Activated naive CD4-positive, alpha-beta T cell treated with anti-CD3 and anti-CD28 coated beads, Interleukin-2, amount 10 ng/mL, durations not matched to agents 7 days and 5 days (primary cell): Measurements from ENCODE around the gene SPINK14.

Experiments
- CTCF ChIA-PET: fragments of 350-600 bp; sonication (Branson Sonifier 250); formaldehyde crosslinking; loops from one replicate; lab custom pipeline; 2021; ENCODE audit warnings: antibody characterized with exemption; lab: Charles Lee
- DNase-seq: peaks from one replicate; pipeline ENCODE4 v3.0.0-alpha.2; 2020
- H3K27ac Mint-ChIP-seq: one replicate; pipeline ENCODE4 v1.8.0; 2021; ENCODE audit warnings: mild to moderate bottlenecking, moderate library complexity, mixed read lengths
- H3K27me3 Mint-ChIP-seq: one replicate; pipeline ENCODE4 v1.8.0; 2021; ENCODE audit warnings: mild to moderate bottlenecking, mixed read lengths
- H3K36me3 Mint-ChIP-seq: one replicate; pipeline ENCODE4 v1.8.0; 2021; ENCODE audit warnings: mixed read lengths
- H3K4me1 Mint-ChIP-seq: one replicate; pipeline ENCODE4 v1.8.0; 2021; ENCODE audit warnings: mixed read lengths
- H3K4me3 Mint-ChIP-seq: one replicate; pipeline ENCODE4 v1.8.0; 2021; ENCODE audit warnings: mild to moderate bottlenecking, moderate library complexity, mixed read lengths
- H3K9me3 Mint-ChIP-seq: one replicate; pipeline ENCODE4 v1.8.0; 2021; ENCODE audit warnings: mixed read lengths

SPINK14 gene, protein sequence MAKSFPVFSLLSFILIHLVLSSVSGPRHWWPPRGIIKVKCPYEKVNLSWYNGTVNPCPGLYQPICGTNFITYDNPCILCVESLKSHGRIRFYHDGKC

DNA sequence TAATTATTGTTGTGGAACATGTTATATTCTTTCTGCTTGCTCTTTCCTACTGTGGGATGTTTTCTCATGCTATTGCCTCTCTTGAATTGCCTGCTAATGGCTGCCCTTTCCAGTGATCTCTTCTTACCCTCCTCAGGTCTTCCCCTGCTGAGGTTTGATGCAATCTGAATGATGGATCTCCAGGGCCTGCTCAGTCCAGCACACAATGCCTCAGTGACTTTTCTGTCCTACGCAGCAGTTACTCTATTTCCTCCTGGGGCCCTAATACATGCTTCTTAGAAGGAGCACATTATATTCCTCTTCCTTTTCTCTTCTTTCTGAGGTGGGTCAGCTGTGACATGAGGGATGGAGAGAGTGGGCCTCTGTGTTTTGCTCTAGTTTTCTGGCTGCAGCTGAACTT is at the start of gene SPINK14:
Gene SPINK14, plus strand, starts transcription at position 301 of the 400 bp plus-strand sequence. CDS start 1,187 bp downstream, outside the sequence.
- H3K27me3 Mint-ChIP-seq = peaks cover 3% of the 10 kb centered on the region
- H3K36me3 Mint-ChIP-seq = no peaks in the 10 kb centered on the region
- no peak for DNase-seq
- no peak within 1 kb of the TSS for H3K27ac Mint-ChIP-seq
- no peak within 1 kb of the TSS for H3K4me3 Mint-ChIP-seq
- H3K4me1 Mint-ChIP-seq = no peaks in the 10 kb centered on the region
- CTCF ChIA-PET = no interaction called here
- H3K9me3 Mint-ChIP-seq = no peaks in the 10 kb centered on the region

DNA sequence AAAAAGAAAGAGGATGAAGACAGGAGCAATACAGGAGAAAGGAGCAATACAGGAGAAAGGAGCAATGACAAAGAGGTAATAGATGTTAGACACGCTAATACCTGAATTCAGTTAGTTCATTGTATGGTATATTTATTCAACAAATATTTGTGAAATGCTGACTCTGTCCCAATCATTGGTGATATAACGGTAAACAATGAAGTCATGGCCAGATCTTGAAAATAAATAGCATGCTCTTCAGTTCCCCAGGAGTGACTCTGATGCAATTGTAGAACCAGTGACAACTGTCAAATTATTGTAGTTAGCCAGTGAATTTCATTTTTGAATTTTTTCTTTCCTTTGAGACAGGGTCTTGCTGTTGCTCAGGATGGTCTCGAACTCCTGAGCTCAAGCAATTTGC is 48.0 kb upstream of the SPINK14 start:
- CTCF ChIA-PET = interaction anchor here (1.1 kb wide), 1 partner anchor 266 kb away, joined by 4 read pairs; no protein-coding TSS in a partner anchor
- no peak for DNase-seq
- Mint-ChIP-seq H3K4me3 (no peak overlapping the region), H3K36me3 (no peaks in the 10 kb centered on the region), H3K27me3 (no peaks in the 10 kb centered on the region), H3K27ac (no peak overlapping the region), H3K9me3 (peaks cover 2% of the 10 kb centered on the region), H3K4me1 (no peaks in the 10 kb centered on the region)

DNA sequence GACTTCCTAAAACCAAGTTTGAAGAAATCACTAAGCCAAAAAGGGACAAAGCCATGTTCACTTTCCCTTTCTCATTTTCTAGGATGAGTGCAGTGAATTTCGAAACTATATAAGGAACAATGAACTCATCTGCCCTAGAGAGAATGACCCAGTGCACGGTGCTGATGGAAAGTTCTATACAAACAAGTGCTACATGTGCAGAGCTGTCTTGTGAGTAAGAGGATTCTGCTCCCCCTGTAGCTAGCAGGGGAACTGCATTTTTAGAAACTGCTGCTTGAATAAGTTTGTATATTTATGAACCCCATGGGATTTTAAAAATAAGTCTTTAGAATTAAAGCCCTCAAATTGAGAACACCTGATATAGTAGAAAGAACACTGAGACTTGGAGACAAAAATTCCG is 42.7 kb upstream of the SPINK14 start:
- Mint-ChIP-seq H3K27ac (no peak overlapping the region), H3K36me3 (no peaks in the 10 kb centered on the region)
- CTCF ChIA-PET = no interaction called here

DNA sequence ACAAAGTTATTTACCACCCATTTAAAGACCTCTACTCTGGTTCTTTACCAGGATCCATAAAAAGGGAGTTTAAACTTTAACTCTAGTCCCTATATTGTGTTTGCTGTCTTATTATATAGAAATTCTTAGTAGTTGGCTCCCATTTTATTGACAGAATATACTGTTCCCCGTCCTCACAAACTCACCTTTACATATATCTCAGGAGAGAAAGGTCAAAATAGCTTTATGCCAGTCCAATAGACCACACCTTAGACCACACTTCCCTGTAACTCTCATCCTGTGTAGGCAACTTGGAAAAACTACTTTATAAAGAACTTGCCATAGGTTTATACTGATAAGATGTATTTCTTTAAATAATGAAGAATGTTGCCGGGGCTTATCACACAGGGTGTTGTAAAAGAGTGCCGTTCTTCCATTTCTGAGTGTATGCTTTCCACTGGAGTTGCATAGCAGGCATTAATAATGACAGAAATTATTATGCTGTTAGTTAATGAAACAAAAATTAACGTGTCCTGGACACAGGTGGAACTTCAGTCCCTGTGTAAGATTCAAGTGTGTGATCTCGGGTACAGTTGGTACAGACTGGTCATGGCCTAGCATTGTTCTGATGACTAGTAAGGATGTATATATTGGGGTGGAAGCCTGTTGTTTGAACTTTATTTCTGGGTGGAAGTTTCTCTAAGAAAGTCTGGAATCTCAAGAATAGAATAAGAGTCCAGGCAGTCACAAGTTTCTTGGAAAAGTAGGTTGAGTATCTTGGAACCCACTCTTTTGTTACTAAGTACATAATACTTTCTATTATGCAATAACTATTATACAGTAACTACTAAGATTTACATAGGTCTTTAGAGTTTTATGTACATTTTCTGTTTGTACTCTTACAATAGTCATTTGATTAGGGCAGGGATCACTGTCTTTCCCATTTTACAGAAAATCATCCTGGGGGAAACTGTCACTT is 33.0 kb upstream of the SPINK14 start:
- H3K36me3 Mint-ChIP-seq = no peaks in the 10 kb centered on the region
- H3K4me3 Mint-ChIP-seq = no peak overlapping the region
- no peaks in the 10 kb centered on the region for H3K4me1 Mint-ChIP-seq
- no peak overlapping the region for H3K27ac Mint-ChIP-seq
- H3K9me3 Mint-ChIP-seq = no peaks in the 10 kb centered on the region
- DNase-seq = no peak
- CTCF ChIA-PET = no interaction called here
- H3K27me3 Mint-ChIP-seq = no peaks in the 10 kb centered on the region

More for the DNA sequence above, 42.7 kb upstream of the SPINK14 start:
- Mint-ChIP-seq H3K4me1 (no peaks in the 10 kb centered on the region), H3K9me3 (no peaks in the 10 kb centered on the region), H3K27me3 (no peaks in the 10 kb centered on the region), H3K4me3 (no peak overlapping the region)
- DNase-seq = no peak

DNA sequence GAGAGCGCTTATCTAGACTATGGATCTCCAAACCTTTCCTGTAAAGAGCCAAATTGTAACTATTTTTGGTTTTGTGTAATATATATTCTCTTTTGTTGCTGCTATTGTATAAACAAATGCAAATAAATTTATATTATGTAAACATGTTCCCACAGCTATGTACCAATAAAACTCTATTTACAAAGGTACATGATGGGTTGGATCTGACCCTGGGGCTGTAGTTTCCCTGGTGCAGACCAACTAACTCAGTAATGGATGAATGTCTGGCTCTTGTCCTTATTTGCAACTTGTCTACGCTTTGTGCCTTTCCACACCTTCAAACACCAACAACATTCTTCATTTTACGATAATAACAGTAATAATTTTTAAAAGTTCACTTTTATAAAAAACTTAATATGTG is 27.5 kb upstream of the SPINK14 start:
- Mint-ChIP-seq H3K9me3 (no peaks in the 10 kb centered on the region), H3K4me3 (no peak overlapping the region), H3K27me3 (no peaks in the 10 kb centered on the region), H3K4me1 (no peaks in the 10 kb centered on the region), H3K36me3 (no peaks in the 10 kb centered on the region), H3K27ac (no peak overlapping the region)
- CTCF ChIA-PET = no interaction called here
- no peak for DNase-seq

DNA sequence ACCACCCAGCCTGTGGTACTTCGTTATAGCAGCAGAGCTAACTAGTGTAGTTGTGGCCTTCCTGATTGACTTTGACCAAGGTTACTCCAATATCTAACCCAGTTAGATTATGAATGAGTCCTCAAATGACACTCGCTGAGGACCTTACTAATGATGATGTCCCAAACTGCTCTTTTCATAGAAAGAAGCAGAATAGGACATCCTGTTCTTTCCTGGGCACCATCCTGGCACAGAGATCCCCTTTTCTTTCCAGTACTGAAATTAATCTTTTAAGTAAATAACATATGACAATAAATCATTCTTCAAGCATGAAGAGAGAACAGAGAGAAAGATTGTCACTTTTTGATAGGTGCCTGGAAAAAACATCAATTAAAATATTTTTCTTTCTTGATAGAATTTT is 26.7 kb upstream of the SPINK14 start:
- H3K9me3 Mint-ChIP-seq = no peaks in the 10 kb centered on the region

DNA sequence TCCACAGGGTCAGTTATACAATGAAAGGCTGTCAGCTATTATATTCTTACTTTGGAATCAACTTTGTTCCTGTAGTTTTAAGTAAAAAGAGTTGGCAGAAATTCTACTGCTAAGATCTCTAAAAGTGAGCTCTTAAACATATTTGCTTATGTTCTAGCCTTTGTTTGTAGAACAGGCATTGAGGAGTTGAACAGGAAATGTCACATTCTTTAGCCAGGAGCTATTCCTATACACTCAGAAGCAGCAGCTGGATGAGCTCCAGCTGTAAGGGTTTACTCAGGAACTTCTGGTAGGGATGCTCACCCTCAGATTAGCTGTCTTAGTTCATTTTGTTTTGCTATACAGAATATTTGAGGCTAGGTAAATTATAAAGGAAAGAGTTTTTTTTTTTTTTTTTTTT is 22.4 kb upstream of the SPINK14 start:
- no peaks in the 10 kb centered on the region for H3K27me3 Mint-ChIP-seq
- no peaks in the 10 kb centered on the region for H3K4me1 Mint-ChIP-seq
- CTCF ChIA-PET = interaction anchor here (0.7 kb wide), 1 partner anchor 528 kb away, joined by 3 read pairs; no protein-coding TSS in a partner anchor
- no peaks in the 10 kb centered on the region for H3K9me3 Mint-ChIP-seq
- no peak overlapping the region for H3K27ac Mint-ChIP-seq
- no peaks in the 10 kb centered on the region for H3K36me3 Mint-ChIP-seq
- DNase-seq = no peak
- H3K4me3 Mint-ChIP-seq = no peak overlapping the region

More for the DNA sequence above, 26.7 kb upstream of the SPINK14 start:
- no peak for DNase-seq
- Mint-ChIP-seq H3K4me3 (no peak overlapping the region), H3K4me1 (no peaks in the 10 kb centered on the region), H3K27ac (no peak overlapping the region), H3K36me3 (no peaks in the 10 kb centered on the region), H3K27me3 (no peaks in the 10 kb centered on the region)
- CTCF ChIA-PET = no interaction called here

DNA sequence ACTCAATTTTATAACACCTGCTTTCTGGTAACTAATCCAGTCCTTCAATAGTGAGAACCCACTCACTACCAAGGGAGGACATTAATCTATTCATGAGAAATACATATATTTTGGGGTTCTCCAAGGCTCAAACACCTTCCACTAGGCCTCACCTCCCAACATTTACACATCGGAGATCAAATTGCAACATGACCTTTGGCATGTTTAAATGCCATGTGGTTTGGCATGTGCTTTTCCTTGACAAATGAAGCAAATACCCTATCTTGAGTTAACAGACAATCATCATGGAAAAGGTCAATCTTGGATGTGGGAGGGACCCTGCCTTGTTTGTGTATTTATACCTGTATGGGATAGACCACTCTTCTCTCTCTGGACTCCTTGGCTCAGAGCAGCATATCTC is 21.9 kb upstream of the SPINK14 start:
- H3K27ac Mint-ChIP-seq = no peak overlapping the region
- no peaks in the 10 kb centered on the region for H3K36me3 Mint-ChIP-seq
- no peaks in the 10 kb centered on the region for H3K9me3 Mint-ChIP-seq
- no peak overlapping the region for H3K4me3 Mint-ChIP-seq
- DNase-seq = no peak
- H3K27me3 Mint-ChIP-seq = no peaks in the 10 kb centered on the region
- H3K4me1 Mint-ChIP-seq = no peaks in the 10 kb centered on the region
- CTCF ChIA-PET = no interaction called here

DNA sequence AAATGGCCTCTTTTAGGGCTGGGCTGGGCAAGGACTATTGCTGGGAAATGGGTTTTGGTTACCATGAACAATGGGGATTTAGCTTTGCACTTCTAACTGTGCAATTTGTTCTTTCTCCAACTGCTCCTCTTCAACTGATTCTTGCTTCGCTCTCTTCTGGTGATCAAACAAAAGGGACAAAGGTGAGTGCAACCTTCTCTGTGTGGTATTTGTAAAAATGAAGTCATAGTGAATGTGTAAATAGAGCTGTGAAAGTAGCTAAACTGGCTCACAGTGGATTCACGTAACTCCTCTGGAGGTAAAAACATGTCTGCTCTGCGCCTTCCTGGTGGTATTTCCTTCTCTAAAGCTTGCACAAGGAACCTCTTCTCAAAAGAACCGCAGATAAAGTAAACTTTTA is 20.9 kb upstream of the SPINK14 start:
- H3K27me3 Mint-ChIP-seq = no peaks in the 10 kb centered on the region
- CTCF ChIA-PET = no interaction called here
- H3K27ac Mint-ChIP-seq = no peak overlapping the region
- no peaks in the 10 kb centered on the region for H3K4me1 Mint-ChIP-seq
- no peaks in the 10 kb centered on the region for H3K36me3 Mint-ChIP-seq
- H3K9me3 Mint-ChIP-seq = no peaks in the 10 kb centered on the region
- no peak overlapping the region for H3K4me3 Mint-ChIP-seq
- no peak for DNase-seq

DNA sequence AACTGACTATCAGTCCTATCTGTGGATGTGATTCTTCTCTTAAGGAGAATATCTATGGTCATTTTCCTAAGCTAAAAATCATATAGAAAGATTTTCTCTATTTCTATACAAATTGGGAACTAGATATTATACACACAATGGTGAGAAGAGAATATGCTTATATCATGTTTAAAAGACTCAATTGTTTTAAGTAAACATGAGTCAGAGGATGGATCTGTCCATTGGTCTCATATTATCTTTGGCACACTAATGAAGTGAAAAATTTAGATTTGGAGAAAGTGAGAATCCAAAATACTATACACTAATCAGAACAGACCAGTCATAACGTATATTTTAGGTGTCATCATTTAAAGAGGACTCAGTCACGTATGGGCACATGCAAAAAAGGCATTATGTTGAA is 16.5 kb upstream of the SPINK14 start:
- Mint-ChIP-seq H3K4me3 (no peak overlapping the region), H3K9me3 (no peaks in the 10 kb centered on the region), H3K27me3 (no peaks in the 10 kb centered on the region), H3K4me1 (no peaks in the 10 kb centered on the region), H3K27ac (no peak overlapping the region), H3K36me3 (no peaks in the 10 kb centered on the region)
- DNase-seq = no peak
- CTCF ChIA-PET = interaction anchor here (0.7 kb wide), 1 partner anchor 292 kb away, joined by 3 read pairs; no protein-coding TSS in a partner anchor

DNA sequence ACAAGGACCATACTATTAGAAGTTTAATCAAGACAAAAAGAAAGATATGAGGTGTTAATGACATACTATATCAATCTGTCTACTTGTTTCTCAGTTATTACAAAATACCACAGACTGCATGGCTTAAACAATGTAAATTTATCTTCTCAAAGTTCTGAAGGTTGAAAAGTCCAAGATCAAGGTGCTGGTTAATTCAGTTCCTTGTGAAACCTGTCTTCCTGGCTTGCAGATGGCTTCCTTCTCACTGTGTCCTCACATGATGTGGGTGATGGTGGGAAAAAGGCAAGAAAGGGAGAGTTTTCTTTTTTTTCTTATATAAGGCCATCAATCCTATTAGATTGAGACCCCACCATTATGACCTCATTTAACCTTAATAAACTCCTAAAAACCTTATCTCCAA is 15.6 kb upstream of the SPINK14 start:
- Mint-ChIP-seq H3K36me3 (no peaks in the 10 kb centered on the region), H3K4me1 (no peaks in the 10 kb centered on the region), H3K27ac (no peak overlapping the region), H3K27me3 (no peaks in the 10 kb centered on the region), H3K9me3 (no peaks in the 10 kb centered on the region), H3K4me3 (no peak overlapping the region)
- CTCF ChIA-PET = no interaction called here
- DNase-seq = no peak

DNA sequence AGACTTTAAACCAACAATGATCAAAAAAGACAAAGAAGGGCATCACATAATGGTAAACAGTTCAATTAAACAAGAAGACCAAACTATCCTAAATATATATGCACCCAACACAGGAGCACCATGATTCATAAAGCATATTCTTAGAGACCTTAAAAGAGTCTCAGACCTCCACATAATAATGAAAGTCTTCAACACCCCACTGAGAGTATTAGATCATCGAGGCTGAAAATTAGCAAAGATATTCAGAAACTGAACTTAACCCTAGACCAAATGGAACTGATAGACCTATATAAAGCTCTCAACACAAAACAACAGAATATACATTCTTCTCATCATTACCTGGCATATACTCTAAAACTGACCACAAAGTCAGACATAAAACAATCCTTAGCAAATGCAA is 11.7 kb upstream of the SPINK14 start:
- H3K4me1 Mint-ChIP-seq = no peaks in the 10 kb centered on the region
- CTCF ChIA-PET = no interaction called here
- no peaks in the 10 kb centered on the region for H3K27me3 Mint-ChIP-seq
- H3K9me3 Mint-ChIP-seq = no peaks in the 10 kb centered on the region
- no peak overlapping the region for H3K4me3 Mint-ChIP-seq
- H3K36me3 Mint-ChIP-seq = no peaks in the 10 kb centered on the region
- no peak for DNase-seq
- no peak overlapping the region for H3K27ac Mint-ChIP-seq

DNA sequence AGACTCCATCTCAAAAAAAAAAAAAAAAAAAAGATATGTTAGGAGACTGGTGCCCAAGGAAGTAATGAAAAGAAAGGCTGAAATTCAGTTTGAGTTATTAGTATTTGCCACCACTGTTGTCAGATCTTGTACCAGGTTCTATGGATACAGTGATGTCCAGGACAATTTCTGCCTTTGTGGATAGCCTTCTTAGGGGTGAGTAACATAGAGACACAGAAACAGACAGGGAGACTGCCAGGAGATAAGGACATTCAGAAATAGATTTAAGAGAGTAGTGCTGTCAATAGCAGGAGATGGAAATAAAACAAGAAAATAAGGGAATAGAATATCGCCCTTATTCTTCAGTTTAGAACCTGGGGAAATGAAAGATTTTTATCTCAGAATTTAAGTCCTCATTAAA is 6.3 kb upstream of the SPINK14 start:
- Mint-ChIP-seq H3K9me3 (no peaks in the 10 kb centered on the region), H3K4me3 (no peak overlapping the region), H3K4me1 (no peaks in the 10 kb centered on the region), H3K27me3 (peaks cover 3% of the 10 kb centered on the region), H3K36me3 (no peaks in the 10 kb centered on the region), H3K27ac (no peak overlapping the region)
- CTCF ChIA-PET = no interaction called here
- no peak for DNase-seq

DNA sequence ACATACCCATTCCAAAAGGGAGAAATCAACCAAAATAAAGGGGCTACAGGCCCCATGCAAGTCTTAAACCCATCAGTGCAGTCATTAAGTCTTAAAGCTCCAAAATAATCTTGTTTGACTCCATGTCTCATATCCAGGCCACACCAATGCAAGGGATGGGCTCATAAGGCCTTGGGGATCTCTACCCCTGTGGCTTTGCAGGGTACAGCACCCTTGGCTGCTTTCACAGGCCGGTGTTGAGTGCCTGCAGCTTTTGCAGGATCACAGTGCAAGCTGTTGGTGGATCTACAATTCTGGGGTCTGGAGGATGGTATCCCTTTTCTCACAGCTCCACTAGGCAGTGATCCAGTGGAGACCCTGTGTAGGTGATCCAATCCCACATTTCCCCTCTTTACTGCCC is 5.0 kb upstream of the SPINK14 start:
- Mint-ChIP-seq H3K4me3 (no peak overlapping the region), H3K27ac (no peak overlapping the region), H3K4me1 (no peaks in the 10 kb centered on the region), H3K27me3 (peaks cover 3% of the 10 kb centered on the region), H3K9me3 (no peaks in the 10 kb centered on the region), H3K36me3 (no peaks in the 10 kb centered on the region)
- no peak for DNase-seq
- CTCF ChIA-PET = no interaction called here
